MM.1S (cell line): ENCODE measurements around the gene PRRX2.
A peak's percentile ranks its signal among the peaks of the same experiment; 100 is the strongest.

ENCODE experiments used
- DNase-seq: peaks from one replicate; pipeline ENCODE4 v3.0.0-alpha.2; 2015
- H2AFZ ChIP-seq: fragments of 300-600 bp; sonication (generic); 2 replicates; pipeline ENCODE4 v1.6.0; 2016; ENCODE audit warnings: antibody characterized with exemption, low read length
- H3F3A ChIP-seq: fragments of 300-600 bp; sonication (generic); 2 replicates; pipeline ENCODE4 v1.6.1; 2016; ENCODE audit warnings: mild to moderate bottlenecking, antibody characterized with exemption, low read length, moderate library complexity, mixed read lengths; ENCODE audit not compliant: insufficient read depth
- H3K27ac ChIP-seq: fragments of 300-600 bp; sonication (generic); 2 replicates; pipeline ENCODE4 v1.5.1; 2016; ENCODE audit warnings: mild to moderate bottlenecking, low read length
- H3K27me3 ChIP-seq: fragments of 300-600 bp; sonication (generic); replicated peaks from 2 replicates; pipeline ENCODE4 v1.6.0; 2016; ENCODE audit warnings: low read length; ENCODE audit not compliant: insufficient read depth
- H3K36me3 ChIP-seq: fragments of 300-600 bp; sonication (generic); replicated peaks from 2 replicates; pipeline ENCODE4 v1.6.1; 2016; ENCODE audit warnings: mild to moderate bottlenecking, low read length, mixed read lengths; ENCODE audit not compliant: insufficient read depth
- H3K4me1 ChIP-seq: fragments of 300-600 bp; sonication (generic); 2 replicates; pipeline ENCODE4 v1.6.1; 2016; ENCODE audit warnings: low read length, mixed read lengths
- H3K4me2 ChIP-seq: fragments of 300-600 bp; sonication (generic); 2 replicates; pipeline ENCODE4 v1.6.0; 2016; ENCODE audit warnings: low read depth, low read length
- H3K4me3 ChIP-seq: fragments of 300-600 bp; sonication (generic); 2 replicates; pipeline ENCODE4 v1.5.1; 2016; ENCODE audit warnings: low read length, mixed read lengths
- H3K79me2 ChIP-seq: fragments of 300-600 bp; sonication (generic); 2 replicates; pipeline ENCODE4 v1.6.1; 2016; ENCODE audit warnings: mixed run types, low read length, mixed read lengths
- H3K9ac ChIP-seq: fragments of 300-600 bp; sonication (generic); 2 replicates; pipeline ENCODE4 v1.6.1; 2016; ENCODE audit warnings: low read length, mixed read lengths
- H3K9me2 ChIP-seq: fragments of 300-600 bp; sonication (generic); replicated peaks from 2 replicates; pipeline ENCODE4 v1.6.1; 2016; ENCODE audit warnings: mild to moderate bottlenecking, low read length, mixed read lengths; ENCODE audit not compliant: insufficient read depth
- H3K9me3 ChIP-seq: fragments of 300-600 bp; sonication (generic); replicated peaks from 2 replicates; pipeline ENCODE4 v1.6.1; 2016; ENCODE audit warnings: mild to moderate bottlenecking, low read length, mixed read lengths; ENCODE audit not compliant: insufficient read depth
- H4K20me1 ChIP-seq: fragments of 300-600 bp; sonication (generic); 2 replicates; pipeline ENCODE4 v1.6.1; 2016; ENCODE audit warnings: mild to moderate bottlenecking, low read length, moderate library complexity, mixed read lengths; ENCODE audit not compliant: insufficient read depth
- CTCF ChIP-seq: fragments of 300-600 bp; sonication (generic); IDR thresholded peaks from 2 replicates; pipeline ENCODE4 v1.5.1; 2016; ENCODE audit warnings: antibody characterized with exemption, low read length, mixed read lengths
- EZH2 ChIP-seq: fragments of 300-600 bp; sonication (generic); optimal IDR thresholded peaks from 2 replicates; pipeline ENCODE3; 2017; ENCODE audit warnings: low read depth, mild to moderate bottlenecking, antibody characterized with exemption, low read length, mixed read lengths
- EZH2phosphoT487 ChIP-seq: fragments of 300-600 bp; sonication (generic); IDR thresholded peaks from 2 replicates; pipeline ENCODE4 v1.6.1; 2018; ENCODE audit warnings: antibody characterized with exemption, low read length

PRRX2 gene

GRCh38 chr9:129620669-129621295 is 44.7 kb upstream of the PRRX2 start, which contains the start of gene C9orf50:
TSS of gene C9orf50 (minus strand) at chr9:129621101. CDS start at chr9:129620574, 527 bp downstream.
- Histone ChIP-seq H3K79me2 (no peaks in the 10 kb centered on the region), H3K9me2 (no peaks in the 10 kb centered on the region), H3K27ac (no peak within 1 kb of the TSS), H3K36me3 (no peaks in the 10 kb centered on the region), H3K9ac (no peak within 1 kb of the TSS), H3K27me3 (peaks cover 40% of the 10 kb centered on the region), H3F3A (peaks cover 6% of the 10 kb centered on the region), H3K9me3 (no peaks in the 10 kb centered on the region), H2AFZ (no peak within 1 kb of the TSS), H3K4me2 (no peak within 1 kb of the TSS), H3K4me3 (no peak within 1 kb of the TSS), H4K20me1 (no peaks in the 10 kb centered on the region), H3K4me1 (0 out of 2 replicates have a peak, but pooled peaks cover 2% of the 10 kb centered on the region)
- DNase-seq = no peak
- TF ChIP-seq EZH2 (no peak), CTCF (no peak), EZH2phosphoT487 (no peak)

GRCh38 chr9:129623331-129623730 is 42.1 kb upstream of the PRRX2 start:
- no peaks in the 10 kb centered on the region for H3K9me3 ChIP-seq
- peaks cover 8% of the 10 kb centered on the region; the same call in 1 of the 2 replicates for H3K4me1 ChIP-seq
- H3K9ac ChIP-seq = no peak overlapping the region
- H3K79me2 ChIP-seq = peaks cover 24% of the 10 kb centered on the region
- peaks cover 32% of the 10 kb centered on the region for H3K27me3 ChIP-seq
- H3K4me2 ChIP-seq = no peak overlapping the region
- H2AFZ ChIP-seq = no peak overlapping the region
- no peak overlapping the region for H3K27ac ChIP-seq
- H3K36me3 ChIP-seq = no peaks in the 10 kb centered on the region; the same call in 1 of the 2 replicates
- TF ChIP-seq CTCF = no peak
- no peak for TF ChIP-seq EZH2
- TF ChIP-seq EZH2phosphoT487 = no peak
- H3K9me2 ChIP-seq = no peaks in the 10 kb centered on the region
- no peak for DNase-seq
- H3K4me3 ChIP-seq = no peak overlapping the region
- H3F3A ChIP-seq = peaks cover 11% of the 10 kb centered on the region
- H4K20me1 ChIP-seq = no peaks in the 10 kb centered on the region

DNA sequence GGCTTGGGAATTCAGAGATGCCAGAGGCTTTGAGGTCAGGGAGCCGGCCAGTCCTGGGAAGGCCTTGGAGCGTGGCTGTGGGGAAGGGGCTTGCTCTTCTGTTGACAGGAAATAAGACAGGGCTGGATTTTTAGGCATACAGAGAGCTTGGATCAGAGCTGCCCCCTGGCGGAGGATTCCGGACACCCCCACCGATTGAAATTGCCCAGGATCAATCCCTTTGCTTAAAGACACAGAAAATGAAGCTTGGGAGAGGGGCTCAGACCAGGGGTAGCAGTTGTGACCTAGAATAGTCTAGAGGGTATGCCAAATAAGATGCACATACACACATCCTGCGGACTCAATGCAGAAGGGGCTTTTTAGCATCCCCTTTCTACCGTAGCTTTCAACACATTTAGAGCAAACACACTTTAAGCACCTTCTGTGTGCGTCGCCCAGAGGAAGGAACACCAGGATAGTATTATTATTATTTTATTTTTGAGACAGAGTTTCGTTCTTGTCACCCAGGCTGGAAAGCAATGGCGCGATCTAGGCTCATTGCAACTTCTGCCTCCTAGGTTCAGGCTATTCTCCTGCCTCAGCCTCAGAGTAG is 41.2 kb upstream of the PRRX2 start:
- Histone ChIP-seq H3K4me3 (no peak overlapping the region), H2AFZ (peak overlapping the region; percentile 67; the same call in 1 of the 2 replicates), H3K79me2 (peaks cover 33% of the 10 kb centered on the region), H3K27me3 (peaks cover 26% of the 10 kb centered on the region), H3K9me3 (no peaks in the 10 kb centered on the region), H3K36me3 (no peaks in the 10 kb centered on the region; the same call in 1 of the 2 replicates), H3K9ac (no peak overlapping the region), H3K27ac (no peak overlapping the region), H3K9me2 (no peaks in the 10 kb centered on the region), H3F3A (peaks cover 11% of the 10 kb centered on the region), H3K4me1 (peaks cover 8% of the 10 kb centered on the region; the same call in 1 of the 2 replicates), H3K4me2 (no peak overlapping the region; the same call in 1 of the 2 replicates), H4K20me1 (no peaks in the 10 kb centered on the region)
- peak; percentile 66 for DNase-seq
- TF ChIP-seq EZH2 = no peak
- TF ChIP-seq CTCF = peak; percentile 83
